Prostate gland (tissue), 2 donors: ENCODE data around the gene SERPINH1. TPM values are rescaled to one million over a fixed set of nuclear protein-coding genes. Genes with fewer than 3 reads are reported as not detected.

Experiments
- DNase-seq: peaks from one replicate; pipeline ENCODE4 v3.0.0-alpha.2; 2019; ENCODE audit warnings: low spot score
- H3K27ac ChIP-seq, 2 donors: fragments of 200-600 bp; sonication (generic); 2 replicates each; pipeline ENCODE4 v1.5.1; 2017 to 2019
- H3K27me3 ChIP-seq: fragments of 200-600 bp; sonication (generic); replicated peaks from 2 replicates; pipeline ENCODE4 v1.5.1; 2019; ENCODE audit not compliant: insufficient read depth
- H3K36me3 ChIP-seq, 2 donors: fragments of 200-600 bp; sonication (generic); 1 replicate in 1 of 2; 2 replicates in 1 of 2; pipeline versions ENCODE4 v1.5.1 to v1.8.1; 2017 to 2019
- H3K4me1 ChIP-seq: fragments of 200-600 bp; sonication (generic); replicated peaks from 2 replicates; pipeline ENCODE4 v1.5.1; 2019
- H3K4me3 ChIP-seq, 2 donors: fragments of 200-600 bp; sonication (generic); 2 replicates each; pipeline ENCODE4 v1.5.1; 2017 to 2019
- H3K9me3 ChIP-seq: fragments of 200-600 bp; sonication (generic); 2 replicates; pipeline ENCODE4 v1.5.1; 2017
- POLR2A ChIP-seq: fragments of 450-650 bp; IDR thresholded peaks from one replicate; pipeline ENCODE4 v1.6.1; 2016; ENCODE audit warnings: antibody characterized with exemption, mild to moderate bottlenecking
- POLR2AphosphoS5 ChIP-seq: sonication (generic); formaldehyde crosslinking; IDR thresholded peaks from one replicate; pipeline ENCODE4 v1.6.1; 2017; ENCODE audit warnings: antibody characterized with exemption
- WGBS: methylation state at CpG from one replicate; pipeline ENCODE4 v1.1.5; 2018; 5-methylcytosine and 5-hydroxymethylcytosine counted together
- intact Hi-C: fragments of 100-400 bp; cut with DNase I; formaldehyde crosslinking; loops from one replicate; pipeline ENCODE4 v1.14.2; 2022
- total RNA-seq, 2 donors: library from RNA; depleted of rRNA; stranded (reverse); fragments of >200 nt; gene quantifications; one replicate each; pipeline ENCODE4 v1.1.0, GENCODE V29; 2016
- TF ChIP-seq, protein P1 (sequence below), 4 experiments: fragments of 200-600 bp in 2 of 4; fragments of 450-650 bp in 2 of 4; sonication (generic) in 2 of 4; IDR thresholded peaks; 1 replicate in 3 of 4; 2 replicates in 1 of 4; pipeline ENCODE4 v1.5.1; 2016 to 2019; ENCODE audit warnings: antibody characterized with exemption in 4 of 4, mild to moderate bottlenecking in 2 of 4, moderate library complexity in 2 of 4

SERPINH1 gene
- total RNA-seq, 2 donors from 2014 or later: 123 to 189 TPM

DNA sequence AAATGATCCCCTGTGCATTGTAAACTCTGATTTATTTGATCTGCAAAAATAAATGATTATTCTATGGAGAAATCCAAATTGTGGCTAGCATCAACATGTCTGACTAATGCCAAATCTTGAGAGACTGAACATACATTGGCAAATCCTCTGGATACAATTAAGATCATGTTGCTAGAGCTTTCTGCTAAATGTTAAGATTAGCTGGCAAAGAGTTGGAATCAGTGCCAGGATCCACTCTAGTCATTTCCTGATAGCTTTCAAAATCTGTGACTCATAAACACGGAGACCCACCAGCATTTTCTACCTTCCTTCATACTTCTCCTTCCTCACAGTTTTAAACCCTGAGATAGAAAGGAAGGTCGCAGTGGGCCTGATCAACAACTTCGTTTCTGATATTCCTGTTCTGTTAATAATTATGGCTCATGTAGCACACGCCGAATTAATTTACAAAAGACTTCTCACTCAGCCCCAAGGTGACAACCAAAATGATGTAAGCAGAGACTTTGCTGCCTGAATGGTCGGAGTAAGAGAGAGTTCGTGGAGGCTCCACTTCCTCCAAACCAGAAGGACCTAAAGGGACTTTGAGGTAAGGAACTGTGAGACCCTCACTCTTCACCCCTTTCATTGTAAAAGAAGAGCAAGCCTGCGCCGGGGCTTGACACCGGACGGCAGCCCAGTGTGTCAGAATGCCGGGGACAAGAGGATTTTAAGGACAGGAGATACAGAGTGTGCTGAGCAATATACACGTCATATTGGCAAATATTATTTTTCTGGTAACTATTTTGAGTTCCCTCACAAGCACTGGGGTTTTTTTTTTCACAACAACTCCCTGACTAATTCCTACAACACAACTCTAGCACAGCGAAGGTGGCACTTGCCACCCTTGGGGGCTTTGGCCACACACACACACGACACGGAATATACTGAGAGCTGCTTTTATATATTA lies 42.0 kb downstream of the SERPINH1 start:
- no peaks in the 10 kb centered on the region for H3K36me3 ChIP-seq
- 91% methylated on average over 16 of the region's 16 CpGs for WGBS

DNA sequence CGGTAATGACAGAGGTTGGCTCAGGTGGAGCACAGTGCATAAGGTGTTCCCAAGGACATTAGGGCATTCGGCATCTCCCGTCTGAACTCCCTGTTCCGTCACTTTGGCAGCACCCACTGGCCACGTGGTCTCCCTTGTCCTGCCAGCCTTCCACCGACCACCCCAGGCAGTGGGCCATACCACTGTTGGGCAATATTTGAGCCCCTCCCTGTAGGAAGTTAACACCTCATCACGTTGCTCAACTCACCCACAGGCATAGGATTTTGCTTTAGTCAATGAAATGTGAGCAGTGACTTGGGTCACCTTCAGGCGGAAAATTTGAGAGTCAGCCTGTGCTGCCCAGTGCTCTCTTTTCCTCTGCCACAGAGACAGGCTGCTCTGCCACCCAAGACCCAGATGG lies 44.0 kb downstream of the SERPINH1 start:
- Histone ChIP-seq H3K27ac (no peak overlapping the region), H3K9me3 (no peaks in the 10 kb centered on the region), H3K36me3 (no peaks in the 10 kb centered on the region), H3K27me3 (no peaks in the 10 kb centered on the region), H3K4me3 (no peak overlapping the region), H3K4me1 (no peaks in the 10 kb centered on the region)
- intact Hi-C loops: no loop called here
- WGBS: 85% methylated on average over 8 of the region's 8 CpGs
- DNase-seq: no peak
- TF ChIP-seq POLR2AphosphoS5 (no peak), POLR2A (no peak)

More for the DNA sequence above, 42.0 kb downstream of the SERPINH1 start:
- Histone ChIP-seq H3K4me1 (no peaks in the 10 kb centered on the region), H3K27ac (no peak overlapping the region), H3K27me3 (no peaks in the 10 kb centered on the region), H3K4me3 (no peak overlapping the region), H3K9me3 (no peaks in the 10 kb centered on the region)
- TF ChIP-seq, protein P1, sequence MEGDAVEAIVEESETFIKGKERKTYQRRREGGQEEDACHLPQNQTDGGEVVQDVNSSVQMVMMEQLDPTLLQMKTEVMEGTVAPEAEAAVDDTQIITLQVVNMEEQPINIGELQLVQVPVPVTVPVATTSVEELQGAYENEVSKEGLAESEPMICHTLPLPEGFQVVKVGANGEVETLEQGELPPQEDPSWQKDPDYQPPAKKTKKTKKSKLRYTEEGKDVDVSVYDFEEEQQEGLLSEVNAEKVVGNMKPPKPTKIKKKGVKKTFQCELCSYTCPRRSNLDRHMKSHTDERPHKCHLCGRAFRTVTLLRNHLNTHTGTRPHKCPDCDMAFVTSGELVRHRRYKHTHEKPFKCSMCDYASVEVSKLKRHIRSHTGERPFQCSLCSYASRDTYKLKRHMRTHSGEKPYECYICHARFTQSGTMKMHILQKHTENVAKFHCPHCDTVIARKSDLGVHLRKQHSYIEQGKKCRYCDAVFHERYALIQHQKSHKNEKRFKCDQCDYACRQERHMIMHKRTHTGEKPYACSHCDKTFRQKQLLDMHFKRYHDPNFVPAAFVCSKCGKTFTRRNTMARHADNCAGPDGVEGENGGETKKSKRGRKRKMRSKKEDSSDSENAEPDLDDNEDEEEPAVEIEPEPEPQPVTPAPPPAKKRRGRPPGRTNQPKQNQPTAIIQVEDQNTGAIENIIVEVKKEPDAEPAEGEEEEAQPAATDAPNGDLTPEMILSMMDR (IDR thresholded peaks at IDR 0.05): no peak
- TF ChIP-seq POLR2AphosphoS5 (no peak), POLR2A (no peak)
- DNase-seq: no peak
- intact Hi-C loops: no loop called here

DNA sequence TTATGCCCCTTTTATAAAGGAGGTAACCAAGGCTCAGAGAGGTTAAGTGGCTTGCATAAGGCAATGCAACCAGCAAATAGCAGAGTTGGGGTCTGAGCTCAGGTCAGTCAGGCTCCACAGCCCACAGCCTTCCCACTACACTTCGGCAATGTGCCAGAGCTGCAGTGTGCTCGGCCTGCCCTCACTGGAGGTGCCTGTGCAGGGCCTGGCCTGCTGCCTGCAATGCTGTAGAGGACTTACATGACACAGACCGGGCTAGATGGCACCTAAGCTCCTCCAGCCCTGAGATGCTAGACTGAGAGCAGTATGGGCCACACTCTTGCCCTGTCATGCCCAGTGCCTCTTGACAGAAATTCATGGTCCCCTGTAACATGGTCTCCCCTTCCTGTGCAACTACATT lies 49.8 kb downstream of the SERPINH1 start:
- Histone ChIP-seq H3K36me3 (no peaks in the 10 kb centered on the region), H3K4me1 (no peaks in the 10 kb centered on the region), H3K27me3 (no peaks in the 10 kb centered on the region), H3K9me3 (no peaks in the 10 kb centered on the region), H3K4me3 (no peak overlapping the region), H3K27ac (no peak overlapping the region)
- TF ChIP-seq, protein P1 (IDR thresholded peaks at IDR 0.05): no peak
- TF ChIP-seq POLR2A (no peak), POLR2AphosphoS5 (no peak)
- DNase-seq: no peak
- intact Hi-C loops: no loop called here
- 93% methylated on average over 3 of the region's 3 CpGs for WGBS

DNA sequence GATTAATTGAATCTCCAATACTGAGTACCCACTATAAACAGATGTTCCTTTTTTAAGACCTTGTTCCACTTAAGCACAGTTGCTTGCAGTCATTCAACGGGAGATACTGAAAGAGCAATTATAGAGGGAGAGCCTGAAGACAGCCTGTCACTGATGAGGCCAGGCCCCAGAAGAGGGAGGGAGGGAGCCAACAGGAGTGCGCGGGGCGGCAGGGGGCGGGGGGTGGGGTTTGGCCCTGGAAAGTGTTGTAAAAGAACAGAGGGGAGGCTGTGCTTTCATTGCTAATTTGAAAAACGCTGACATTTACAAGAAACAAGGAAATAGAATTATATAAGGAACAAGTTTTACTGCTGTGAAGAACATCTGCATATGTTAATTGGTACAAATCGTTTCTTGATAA lies 53.7 kb downstream of the SERPINH1 start:
- Histone ChIP-seq H3K27ac (no peak overlapping the region), H3K36me3 (no peaks in the 10 kb centered on the region), H3K4me1 (no peaks in the 10 kb centered on the region), H3K4me3 (no peak overlapping the region), H3K27me3 (no peaks in the 10 kb centered on the region), H3K9me3 (no peaks in the 10 kb centered on the region)
- intact Hi-C loops: no loop called here
- TF ChIP-seq POLR2A (no peak), POLR2AphosphoS5 (no peak)
- TF ChIP-seq, protein P1 (IDR thresholded peaks at IDR 0.05): no peak
- WGBS: 15% methylated on average over 7 of the region's 7 CpGs
- DNase-seq: no peak

DNA sequence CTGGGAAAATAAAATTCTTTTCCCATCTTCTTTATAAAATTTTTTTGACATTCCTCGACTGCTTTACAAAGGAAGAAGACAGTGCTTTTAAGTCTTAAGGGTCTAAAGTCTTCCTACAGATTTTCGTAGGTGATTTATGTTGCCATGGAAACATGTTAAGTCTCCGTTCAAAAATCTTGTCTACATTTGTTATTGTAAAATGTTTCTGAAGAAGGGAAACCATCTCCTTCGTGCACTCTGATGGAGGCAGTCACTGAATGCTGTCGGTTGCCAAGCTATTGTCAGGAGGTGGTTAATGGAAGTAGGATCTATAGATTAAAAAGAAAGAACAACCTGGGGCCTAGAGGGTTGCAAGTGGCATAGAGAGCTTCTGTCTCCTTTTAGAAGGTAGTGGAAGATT lies 54.2 kb downstream of the SERPINH1 start:
- H3K4me1 ChIP-seq: no peaks in the 10 kb centered on the region
- H3K36me3 ChIP-seq: no peaks in the 10 kb centered on the region
- TF ChIP-seq POLR2A (no peak), POLR2AphosphoS5 (no peak)
- TF ChIP-seq, protein P1 (IDR thresholded peaks at IDR 0.05): no peak
- H3K27ac ChIP-seq: no peak overlapping the region
- H3K4me3 ChIP-seq: no peak overlapping the region
- H3K9me3 ChIP-seq: no peaks in the 10 kb centered on the region
- no peaks in the 10 kb centered on the region for H3K27me3 ChIP-seq
- DNase-seq: no peak
- intact Hi-C loops: no loop called here
- WGBS: 57% methylated on average over 5 of the region's 5 CpGs

Other genes starting within 250 kb of the SERPINH1 start
- 10 to 100 TPM; 31.9 to 64.7 TPM for gene ARRB1, start 210.6 kb upstream of the SERPINH1 start, total RNA-seq
- gene RPS3, start 162.7 kb upstream of the SERPINH1 start, total RNA-seq: 1,000 to 10,000 TPM in 1 of 2 donors, 100 to 1,000 TPM in 1; 890 to 1,636 TPM
- 10 to 100 TPM in 1 of 2 donors, under 1 TPM in 1; 0.46 to 28.4 TPM for gene KLHL35, start 129.1 kb upstream of the SERPINH1 start, total RNA-seq
- 10 to 100 TPM in 1 of 2 donors, 1 to 10 TPM in 1; 1.7 to 14.6 TPM for gene GDPD5, start 36.3 kb upstream of the SERPINH1 start, total RNA-seq
- gene MAP6, start 106.8 kb downstream of the SERPINH1 start, total RNA-seq: 10 to 100 TPM; 15.8 to 21.5 TPM
- 1 to 10 TPM in 1 of 2 donors, under 1 TPM in 1; 0.62 to 4.1 TPM for gene MOGAT2, start 155.6 kb downstream of the SERPINH1 start, total RNA-seq
- gene DGAT2, start 206.5 kb downstream of the SERPINH1 start, total RNA-seq: 10 to 100 TPM in 1 of 2 donors, 1 to 10 TPM in 1; 5.6 to 24.6 TPM